Measurements from ENCODE around the gene PGBD1. TPM values are rescaled to one million over a fixed set of nuclear protein-coding genes. Genes with fewer than 3 reads are reported as not detected.

The PGBD1 gene
- total RNA-seq, 1 experiment from 2014 or later = 2.5 TPM

- DNase-seq (ENCODE audit: unreplicated experiment) = no peak
- peaks cover 12% of the 10 kb centered on the region for H3K4me1 Mint-ChIP-seq (ENCODE audit: insufficient read depth, unreplicated experiment)
- H3K4me3 Mint-ChIP-seq (ENCODE audit: unreplicated experiment) = no peak overlapping the region
- no peaks in the 10 kb centered on the region for H3K9me3 Mint-ChIP-seq (ENCODE audit: unreplicated experiment)
- CTCF ChIA-PET = interaction anchor here (0.6 kb wide), 1 partner anchor 203 kb away, joined by 3 read pairs; no protein-coding TSS in a partner anchor
- intact Hi-C loops (cut with micrococcal nuclease) = no loop called here
- no peak for TF ChIP-seq CTCF (IDR thresholded peaks at IDR 0.05; ENCODE audit: unreplicated experiment)
- no TSS peak for BruUV-seq (replicated peaks)
- no peak overlapping the region for H3K27ac Mint-ChIP-seq (ENCODE audit: low read depth, unreplicated experiment)
- H3K27me3 Mint-ChIP-seq (ENCODE audit: insufficient read depth, unreplicated experiment) = peaks cover 14% of the 10 kb centered on the region
- peaks cover 5% of the 10 kb centered on the region for H3K36me3 Mint-ChIP-seq (ENCODE audit: insufficient read depth, unreplicated experiment)
- POLR2A ChIA-PET = interaction anchor here (0.6 to 7.6 kb wide), 8 partner anchors 15 to 468 kb away, joined by 3 to 110 read pairs (median 14); partner anchors contain the start of genes ZKSCAN4, ZKSCAN8, ZSCAN26 and ZSCAN31
Observed at GRCh38 chr6:28351493-28351925, 70.1 kb downstream of the PGBD1 start.

Other genes with a start within 250 kb of the PGBD1 start
- gene ZNF165, start 201.0 kb upstream of the PGBD1 start, total RNA-seq (2022) = 7.1 and 10.8 TPM in 2 replicates
- 2.6 and 4.4 TPM in 2 replicates for gene ZSCAN16, start 157.0 kb upstream of the PGBD1 start, total RNA-seq (2022)
- gene ZKSCAN8, start 139.7 kb upstream of the PGBD1 start, total RNA-seq (2022) = 26.7 and 27.9 TPM in 2 replicates
- gene ZSCAN9, start 56.3 kb upstream of the PGBD1 start, total RNA-seq (2022) = 13.7 and 15.6 TPM in 2 replicates
- gene ZKSCAN4, start 29.3 kb upstream of the PGBD1 start, total RNA-seq (2022) = 3.3 and 4.8 TPM in 2 replicates
- not detected in 2 replicates for gene NKAPL, start 22.3 kb upstream of the PGBD1 start, total RNA-seq (2022)
- 11.3 and 13.1 TPM in 2 replicates for gene ZSCAN26, start 14.4 kb upstream of the PGBD1 start, total RNA-seq (2022)
- 5.0 and 6.7 TPM in 2 replicates for gene ZSCAN31, start 54.6 kb downstream of the PGBD1 start, total RNA-seq (2022)
- 2.7 and 3.7 TPM in 2 replicates for gene ZKSCAN3, start 68.4 kb downstream of the PGBD1 start, total RNA-seq (2022)
- gene ZSCAN12, start 118.2 kb downstream of the PGBD1 start, total RNA-seq (2022) = 4.4 and 5.3 TPM in 2 replicates
- gene ZSCAN23, start 161.9 kb downstream of the PGBD1 start, total RNA-seq (2022) = 3.0 and 4.7 TPM in 2 replicates
- not detected in 2 replicates for gene GPX6, start 234.2 kb downstream of the PGBD1 start, total RNA-seq (2022)
- gene GPX5, start 244.3 kb downstream of the PGBD1 start, total RNA-seq (2022) = not detected in 2 replicates